Body of pancreas (tissue), 4 donors: ENCODE measurements around the gene TGM5. TPM values are rescaled to one million over a fixed set of nuclear protein-coding genes. Genes with fewer than 3 reads are reported as not detected.
"Not testable (repeated sequence)": the region's sequence is repeated elsewhere in the genome, so short reads cannot be mapped to it uniquely, and the experiment has no call there.

Experiments
- ATAC-seq: fragments of 150-250 bp; one replicate; pipeline ENCODE4 v1.9.1; 2016
- DNase-seq, 4 donors: peaks; one replicate each; pipeline ENCODE4 v3.0.0-alpha.2; 2019
- H3K27ac ChIP-seq, 4 donors: fragments of 200-600 bp; sonication (generic); 1 replicate in 3 of 4; 2 replicates in 1 of 4; pipeline versions ENCODE4 v1.5.1 to v1.6.1; 2016 to 2019; ENCODE audit warnings: mild to moderate bottlenecking in 1 of 4, mixed read lengths in 1 of 4, moderate library complexity in 1 of 4
- H3K27me3 ChIP-seq, 2 donors: fragments of 200-600 bp; sonication (generic); one replicate each; pipeline ENCODE4 v1.6.0; 2016; ENCODE audit warnings: mild to moderate bottlenecking in 1 of 2
- H3K36me3 ChIP-seq, 2 donors: fragments of 200-600 bp; sonication (generic); replicated peaks in 1 of 2; 2 replicates each; pipeline ENCODE4 v1.5.1; 2016; ENCODE audit warnings: low read depth in 2 of 2; ENCODE audit not compliant: insufficient read depth in 1 of 2
- H3K4me1 ChIP-seq: fragments of 200-600 bp; sonication (generic); one replicate; pipeline ENCODE4 v1.6.0; 2016
- H3K4me3 ChIP-seq, 2 donors: fragments of 200-600 bp; sonication (generic); 1 replicate in 1 of 2; 2 replicates in 1 of 2; pipeline ENCODE4 v1.5.1; 2016 to 2019
- H3K9me3 ChIP-seq, 3 donors: fragments of 200-600 bp; sonication (generic); 1 replicate in 2 of 3; 2 replicates in 1 of 3; pipeline ENCODE4 v1.5.1; 2016
- CTCF ChIP-seq, 7 experiments: fragments of 450-650 bp in 4 of 7; fragments of 200-600 bp in 3 of 7; sonication (generic) in 3 of 7; IDR thresholded peaks; one replicate each; pipeline ENCODE4 v1.5.1; 2016 to 2019; ENCODE audit warnings: antibody characterized with exemption in 7 of 7
- POLR2A ChIP-seq, 3 donors: fragments of 450-650 bp; IDR thresholded peaks; one replicate each; pipeline ENCODE4 v1.6.1; 2016; ENCODE audit warnings: antibody characterized with exemption in 3 of 3, mild to moderate bottlenecking in 2 of 3
- WGBS, 2 donors: methylation state at CpG; one replicate each; pipeline ENCODE4 v1.1.5; 2017; 5-methylcytosine and 5-hydroxymethylcytosine counted together
- intact Hi-C: fragments of 100-400 bp; cut with DNase I; formaldehyde crosslinking; loops from one replicate; pipeline ENCODE4 v1.15.1; 2023
- total RNA-seq, 2 donors: library from RNA; depleted of rRNA; stranded (reverse); fragments of >200 nt; gene quantifications; one replicate each; pipeline ENCODE4 v1.1.0, GENCODE V29; 2016

Gene TGM5
- total RNA-seq, 2 donors from 2014 or later, result not detected

GRCh38 chr15:43299411-43299810 is 32.7 kb upstream of the TGM5 start:
- peaks cover 3% of the 10 kb centered on the region for H3K4me1 ChIP-seq
- H3K36me3 ChIP-seq, result no peaks in the 10 kb centered on the region
- TF ChIP-seq POLR2A (IDR thresholded peaks at IDR 0.05) (no peak), CTCF (IDR thresholded peaks at IDR 0.05) (no peak)
- intact Hi-C loops, result no loop called here
- WGBS, 2 donors, result 74 to 87% methylated on average over 3 of the region's 3 CpGs
- no peaks in the 10 kb centered on the region for H3K9me3 ChIP-seq
- no peak overlapping the region for H3K27ac ChIP-seq
- DNase-seq (no peak), ATAC-seq (no peak)
- no peaks in the 10 kb centered on the region for H3K27me3 ChIP-seq
- H3K4me3 ChIP-seq, result no peak overlapping the region

- peak in 1 of 3 donors; percentile 28 for TF ChIP-seq POLR2A (IDR thresholded peaks at IDR 0.05)
- TF ChIP-seq CTCF (IDR thresholded peaks at IDR 0.05), result no peak
- Histone ChIP-seq H3K4me3 (no peak overlapping the region), H3K27ac (no peak overlapping the region), H3K36me3 (no peaks in the 10 kb centered on the region), H3K4me1 (peaks cover 9% of the 10 kb centered on the region), H3K27me3 (no peaks in the 10 kb centered on the region), H3K9me3 (no peaks in the 10 kb centered on the region)
- WGBS, 2 donors, result 21 to 26% methylated on average over 6 of the region's 6 CpGs
- DNase-seq, result peak; percentile 36 to 69 (median 65)
- intact Hi-C loops, result no loop called here
- peak; percentile 83 for ATAC-seq
These were observed 27.5 kb upstream of the TGM5 start for GRCh38 chr15:43294091-43294706.

- peaks cover 9% of the 10 kb centered on the region for H3K4me1 ChIP-seq
- WGBS, 2 donors, result 13 to 15% methylated on average over 3 to 14 of the region's 24 CpGs
- H3K27ac ChIP-seq, result no peak overlapping the region
- no peaks in the 10 kb centered on the region for H3K36me3 ChIP-seq
- TF ChIP-seq POLR2A (IDR thresholded peaks at IDR 0.05) (no peak), CTCF (IDR thresholded peaks at IDR 0.05) (peak in 1 of 7 experiments; percentile 6)
- no peaks in the 10 kb centered on the region for H3K9me3 ChIP-seq
- ATAC-seq, result peak; percentile 73
- no peak overlapping the region for H3K4me3 ChIP-seq
- intact Hi-C loops, result no loop called here
- peak; percentile 12 to 47 (median 33) for DNase-seq
- H3K27me3 ChIP-seq, result no peaks in the 10 kb centered on the region
These were observed 26.7 kb upstream of the TGM5 start for GRCh38 chr15:43293432-43293831.

GRCh38 chr15:43292375-43293078 is 25.8 kb upstream of the TGM5 start:
- intact Hi-C loops, result no loop called here
- no peak overlapping the region for H3K4me3 ChIP-seq
- H3K4me1 ChIP-seq, result peaks cover 9% of the 10 kb centered on the region
- no peaks in the 10 kb centered on the region for H3K27me3 ChIP-seq
- no peak for DNase-seq
- WGBS, 2 donors, result 50 to 52% methylated on average over 10 to 12 of the region's 12 CpGs
- H3K27ac ChIP-seq, result no peak overlapping the region
- TF ChIP-seq POLR2A (IDR thresholded peaks at IDR 0.05) (no peak), CTCF (IDR thresholded peaks at IDR 0.05) (no peak)
- H3K36me3 ChIP-seq, result no peaks in the 10 kb centered on the region
- no peaks in the 10 kb centered on the region for H3K9me3 ChIP-seq
- no peak for ATAC-seq

GRCh38 chr15:43289656-43290055 is 22.9 kb upstream of the TGM5 start:
- intact Hi-C loops, ATAC-seq, H3K4me3 ChIP-seq, DNase-seq, H3K36me3 ChIP-seq, H3K27me3 ChIP-seq, H3K4me1 ChIP-seq, H3K9me3 ChIP-seq, H3K27ac ChIP-seq: not testable (repeated sequence)
- WGBS, 2 donors, result 96 to 100% methylated on average over 2 of the region's 3 CpGs
